GM18499 (cell line): Measurements from ENCODE around the gene SYT11.
"Not testable (repeated sequence)": the region's sequence is repeated elsewhere in the genome, so short reads cannot be mapped to it uniquely, and the experiment has no call there.

ENCODE experiments used
- ATAC-seq: cut with Tn5 transposase; IDR thresholded peaks from one replicate; pipeline ENCODE4 v1.9.1; 2021; ENCODE audit warnings: moderate number of reproducible peaks; ENCODE audit not compliant: insufficient read depth, unreplicated experiment

The SYT11 gene

DNA sequence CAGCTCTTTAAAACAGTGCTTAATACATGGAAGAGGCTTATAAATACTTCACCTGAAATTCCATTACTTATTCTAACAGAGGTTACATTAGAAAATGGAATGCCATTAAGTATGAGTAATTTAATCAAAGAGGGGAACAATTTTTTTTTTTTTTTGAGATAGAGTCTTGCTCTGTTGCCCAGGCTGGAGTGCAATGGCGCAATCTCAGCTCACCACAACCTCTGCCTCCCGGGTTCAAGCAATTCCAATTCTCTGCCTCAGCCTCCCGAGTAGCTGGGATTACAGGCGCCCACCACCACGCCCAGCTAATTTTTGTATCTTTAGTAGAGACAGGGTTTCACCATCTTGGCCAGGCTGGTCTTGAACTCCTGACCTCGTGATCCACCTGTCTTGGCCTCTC, 36.2 kb downstream of the SYT11 start:
- ATAC-seq = not testable (repeated sequence)

DNA sequence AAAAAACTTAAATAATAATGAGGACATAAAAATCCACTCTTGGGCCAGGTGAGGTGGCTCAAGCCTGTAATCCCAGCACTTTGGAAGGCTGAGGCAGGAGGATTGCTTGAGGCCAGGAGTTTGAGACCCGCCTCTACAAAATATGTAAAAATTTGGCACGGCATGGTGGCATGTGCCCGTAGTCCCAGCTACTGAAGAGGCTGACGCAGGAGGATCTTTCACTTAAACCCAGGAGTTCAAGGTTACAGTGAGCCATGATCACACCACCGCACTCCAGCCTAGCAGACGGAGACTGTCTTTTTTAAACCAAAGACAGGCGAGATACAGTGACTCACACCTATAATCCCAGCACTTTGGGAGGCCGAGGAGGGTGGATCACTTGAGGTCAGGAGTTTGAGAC, 37.1 kb downstream of the SYT11 start:
- ATAC-seq = not testable (repeated sequence)

DNA sequence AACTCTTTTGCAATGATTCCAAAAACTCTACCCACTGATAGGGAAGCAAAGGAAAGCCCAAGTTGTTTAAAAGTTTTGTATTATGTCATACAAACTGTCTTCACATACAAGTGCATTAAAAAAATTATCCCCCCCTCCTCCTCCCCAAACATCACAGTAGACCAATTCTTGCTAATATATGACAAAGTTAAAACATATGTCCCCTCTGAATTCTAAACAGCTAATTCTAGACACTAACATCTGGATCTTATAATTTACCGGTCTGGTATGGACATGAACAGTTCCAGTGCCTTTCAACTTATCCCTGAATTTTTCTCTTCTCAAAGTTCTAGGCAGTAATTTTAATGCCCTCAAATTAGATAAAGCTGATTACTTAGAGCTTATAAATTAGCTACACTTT, 38.4 kb downstream of the SYT11 start:
- ATAC-seq = no peak

DNA sequence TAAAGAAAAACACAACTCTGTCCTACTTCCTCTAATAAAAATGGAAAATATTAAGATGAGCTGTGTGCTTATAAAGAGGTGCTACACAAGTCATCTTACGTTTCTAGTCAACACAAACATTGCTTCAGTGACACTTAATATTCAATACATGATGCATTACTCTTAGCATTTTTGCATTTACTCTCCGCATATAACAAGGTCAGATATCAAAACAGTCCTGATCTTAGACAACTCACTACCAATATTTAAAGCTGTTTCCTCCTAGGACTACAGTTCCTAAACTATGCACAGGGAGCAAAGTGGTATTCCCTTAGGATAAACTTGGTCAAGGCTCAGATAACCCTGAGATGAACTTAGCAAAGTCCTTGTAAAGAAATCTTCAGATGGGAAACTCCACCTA, 39.5 kb downstream of the SYT11 start:
- no peak for ATAC-seq

DNA sequence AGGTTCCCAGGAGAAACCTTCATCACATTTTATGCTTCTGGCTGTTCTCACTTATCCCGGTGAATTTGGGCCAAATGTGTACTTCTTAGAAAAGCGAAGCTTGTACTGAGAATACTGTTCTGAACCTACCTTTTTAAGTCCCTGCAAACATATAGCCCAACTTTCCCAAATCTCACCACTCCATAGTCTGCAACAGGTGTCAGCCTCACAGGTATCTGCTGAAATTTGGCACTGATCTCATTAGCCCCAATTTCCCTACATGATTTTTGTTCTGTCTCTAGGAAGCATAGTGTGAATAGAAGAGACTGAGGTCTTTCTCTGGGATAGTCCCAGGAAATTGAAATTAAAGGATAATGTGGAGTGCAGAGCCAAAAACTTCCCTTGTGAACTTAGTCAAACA, 40.3 kb downstream of the SYT11 start:
- ATAC-seq = no peak

DNA sequence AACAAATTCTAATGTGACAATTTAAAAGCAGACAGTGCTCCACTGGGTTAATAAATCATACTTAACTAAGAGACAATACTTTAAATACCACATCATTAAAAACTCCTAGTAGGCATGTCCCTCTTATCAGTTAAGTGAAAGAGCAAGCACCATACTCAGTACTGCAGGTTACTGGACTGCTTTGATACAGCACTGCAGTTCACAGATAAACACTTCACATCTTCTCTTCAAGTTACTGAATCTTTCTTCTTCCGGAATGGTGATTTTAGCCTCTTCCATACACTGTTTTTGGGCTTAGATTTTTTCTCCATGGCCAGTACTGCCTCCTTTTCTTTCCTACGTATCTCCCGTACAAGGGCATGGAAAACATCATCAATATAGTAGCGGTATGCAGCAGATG, 40.8 kb downstream of the SYT11 start:
- no peak for ATAC-seq

DNA sequence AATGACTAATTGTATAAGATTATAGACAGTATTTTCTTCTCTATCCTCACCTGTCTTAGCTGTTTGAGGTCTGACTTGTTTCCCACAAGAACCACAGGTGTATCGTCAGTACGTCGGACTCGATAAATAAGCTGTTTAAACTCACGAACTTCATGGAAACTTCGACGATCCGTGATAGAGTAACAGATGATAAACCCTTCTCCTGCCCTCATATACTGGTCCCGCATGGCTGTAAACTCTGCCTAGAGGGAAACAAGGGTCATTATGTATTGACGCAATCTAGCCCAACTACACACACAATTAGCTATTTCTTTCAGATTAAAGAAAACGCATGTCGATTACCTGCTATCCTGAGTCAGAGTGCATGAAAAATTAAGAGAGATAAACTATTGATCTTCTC, 44.9 kb downstream of the SYT11 start:
- ATAC-seq = no peak

DNA sequence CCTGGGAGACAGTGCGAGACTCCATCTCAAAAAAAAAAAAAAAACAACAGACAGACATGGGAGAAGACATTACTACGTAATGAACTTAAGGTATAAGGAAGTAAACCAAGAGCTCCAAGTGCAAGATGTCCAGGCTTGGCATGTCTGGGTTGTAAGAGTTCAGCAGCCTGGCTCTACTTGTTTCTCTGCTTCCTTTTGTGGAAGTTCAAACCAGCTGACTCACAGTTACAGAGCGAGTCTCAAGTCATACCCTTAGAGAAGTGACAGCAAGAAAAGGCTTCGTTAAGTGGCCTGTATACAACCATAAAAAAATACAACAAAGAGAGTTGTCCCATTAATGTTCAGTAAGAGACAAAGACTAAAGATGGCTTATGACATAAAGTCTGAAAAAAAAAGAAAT, 50.5 kb downstream of the SYT11 start:
- ATAC-seq = no peak

DNA sequence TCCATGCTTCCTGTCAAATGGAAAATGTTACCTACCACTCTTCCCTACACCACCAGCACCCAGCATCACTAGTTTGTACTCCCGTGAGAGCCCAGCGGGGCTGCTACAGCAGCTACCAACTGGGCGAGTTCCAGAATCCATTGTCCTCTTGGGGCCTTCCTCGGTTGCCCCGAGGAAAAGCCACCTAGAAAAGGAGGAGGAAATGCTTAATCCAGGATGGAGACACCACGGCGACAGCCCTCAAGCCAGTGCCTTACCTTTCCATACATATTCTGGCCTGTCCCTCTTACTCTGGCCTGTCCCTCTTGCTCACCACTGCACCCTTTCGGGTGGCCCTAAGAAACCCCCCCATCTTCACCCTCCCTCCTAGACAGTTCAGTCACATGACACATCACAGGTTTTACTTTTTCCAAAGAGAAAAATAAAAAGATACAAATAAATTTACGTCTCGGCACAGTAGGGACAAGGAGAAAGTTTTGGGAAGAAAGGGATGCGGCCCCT, 51.3 kb downstream of the SYT11 start:
- no peak for ATAC-seq

DNA sequence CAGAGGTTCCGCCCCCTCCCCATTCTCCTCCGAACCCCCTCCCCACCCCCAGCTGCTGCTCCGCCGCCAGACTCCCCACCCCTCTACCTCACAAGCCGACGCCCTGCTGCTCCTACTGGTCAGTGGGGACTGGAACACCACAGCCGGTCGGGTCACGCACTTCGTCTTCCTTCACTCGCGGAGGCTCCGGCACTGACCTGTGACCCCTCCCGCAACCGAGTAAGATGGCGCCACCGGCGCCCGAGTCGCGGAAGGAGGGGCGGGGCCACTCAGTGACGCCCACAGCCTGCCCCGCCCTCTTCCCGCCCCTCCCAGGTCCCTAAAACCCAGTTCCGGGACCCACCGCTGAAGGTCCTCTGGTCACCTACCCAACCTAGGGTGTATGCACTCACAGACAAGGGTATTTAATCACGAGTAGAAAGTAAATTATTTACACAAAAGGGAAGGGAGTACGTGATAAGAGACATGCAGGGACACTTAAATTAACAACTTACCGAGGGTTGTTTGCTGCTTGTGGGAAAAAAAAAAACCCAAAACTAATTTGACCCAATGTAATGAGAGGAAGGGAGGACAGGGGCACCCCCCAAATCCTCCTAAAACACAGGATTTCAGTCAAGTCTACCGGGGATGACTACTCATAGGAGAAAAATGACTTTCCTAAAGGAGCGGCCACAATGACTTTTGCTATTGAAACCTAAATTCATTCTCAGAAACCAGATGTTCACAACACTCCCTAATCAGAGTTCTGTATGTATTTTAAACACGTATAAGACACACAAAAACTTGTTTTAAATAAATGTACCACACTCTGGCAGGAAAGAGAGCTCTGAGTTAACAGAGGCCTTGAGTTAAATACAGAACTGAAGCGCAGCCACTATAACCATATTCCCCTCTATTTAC, 52.0 kb downstream of the SYT11 start, which contains the start of gene RIT1:
Gene RIT1 (minus strand): TSS at position 194 of the 900 bp plus-strand sequence. CDS start 588 bp downstream, outside the sequence.
- ATAC-seq = no peak

DNA sequence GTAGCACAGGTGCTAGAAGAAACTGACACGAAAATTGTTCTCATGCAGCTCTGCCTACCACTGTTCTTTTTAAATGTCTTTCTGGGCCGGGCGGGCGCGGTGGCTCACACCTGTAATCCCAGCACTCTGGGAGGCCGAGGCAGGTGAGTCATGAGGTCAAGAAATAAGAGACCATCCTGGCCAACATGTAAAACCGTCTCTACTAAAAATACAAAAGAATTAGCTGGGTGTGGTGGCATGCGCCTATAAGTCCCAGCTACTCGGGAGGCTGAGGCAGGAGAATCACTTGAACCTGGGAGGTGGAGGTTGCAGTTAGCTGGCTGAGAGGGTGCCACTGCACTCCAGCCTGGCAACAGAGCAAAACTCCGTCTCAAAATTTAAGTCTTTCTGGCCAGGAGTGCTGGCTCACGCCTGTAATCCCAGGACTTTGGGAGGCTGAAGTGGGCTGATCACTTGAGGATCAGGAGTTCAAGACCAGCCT, 52.7 kb downstream of the SYT11 start:
- ATAC-seq = no peak

DNA sequence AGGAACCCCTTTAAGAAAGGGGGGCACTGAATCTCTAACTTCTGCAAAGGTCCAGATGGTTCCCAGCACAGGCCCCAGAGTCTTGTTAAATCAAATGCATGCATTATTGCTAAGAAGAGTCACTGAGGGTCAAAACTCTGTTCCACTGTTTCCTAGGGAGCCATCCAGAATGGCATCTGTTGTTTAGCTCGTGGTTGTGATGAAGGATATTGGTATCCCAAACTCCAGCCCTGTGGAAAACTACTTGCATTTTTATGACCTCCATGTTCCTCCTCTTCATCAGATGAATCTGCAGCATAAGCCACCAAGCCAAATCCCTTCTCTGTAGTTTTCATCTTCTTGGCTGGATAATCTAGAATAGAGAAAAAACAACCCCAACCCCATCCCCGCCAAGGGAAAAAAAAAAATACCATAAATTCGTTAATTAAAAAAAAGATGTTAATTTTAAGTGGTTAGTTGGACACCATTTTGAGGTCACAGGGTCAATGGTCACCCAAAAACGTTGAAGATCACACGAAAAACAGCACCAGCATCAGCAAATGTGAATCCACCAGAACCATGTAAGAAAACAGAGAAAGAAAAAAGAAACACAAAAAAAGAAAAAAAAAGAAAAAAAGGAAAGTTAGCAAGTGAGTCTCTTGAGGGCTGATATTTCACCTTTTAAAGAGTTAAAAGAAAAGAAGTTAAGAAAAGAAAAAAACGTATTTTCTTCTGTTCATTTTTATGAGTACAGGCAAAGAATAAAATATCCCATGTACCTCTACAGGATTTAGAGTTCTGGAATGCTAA, 54.8 kb downstream of the SYT11 start:
- no peak for ATAC-seq

DNA sequence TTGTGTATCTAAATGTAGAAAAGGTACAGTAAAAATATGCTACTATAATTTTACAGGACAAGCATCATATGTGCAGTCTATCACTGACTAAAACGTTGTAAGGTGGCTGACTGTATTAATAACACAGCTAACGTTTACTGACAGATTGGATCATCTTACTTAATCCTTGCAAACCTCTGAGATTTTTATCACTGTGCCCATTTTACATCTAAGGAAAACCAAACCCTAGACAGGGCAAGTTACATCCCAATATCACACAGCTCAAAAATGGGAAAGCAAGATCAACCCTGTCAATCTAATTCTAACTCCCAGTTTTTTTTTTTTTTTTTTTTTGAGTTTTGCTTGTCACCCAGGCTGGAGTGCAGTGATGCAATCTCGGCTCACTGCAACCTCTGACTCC, 59.3 kb downstream of the SYT11 start:
- ATAC-seq = no peak

DNA sequence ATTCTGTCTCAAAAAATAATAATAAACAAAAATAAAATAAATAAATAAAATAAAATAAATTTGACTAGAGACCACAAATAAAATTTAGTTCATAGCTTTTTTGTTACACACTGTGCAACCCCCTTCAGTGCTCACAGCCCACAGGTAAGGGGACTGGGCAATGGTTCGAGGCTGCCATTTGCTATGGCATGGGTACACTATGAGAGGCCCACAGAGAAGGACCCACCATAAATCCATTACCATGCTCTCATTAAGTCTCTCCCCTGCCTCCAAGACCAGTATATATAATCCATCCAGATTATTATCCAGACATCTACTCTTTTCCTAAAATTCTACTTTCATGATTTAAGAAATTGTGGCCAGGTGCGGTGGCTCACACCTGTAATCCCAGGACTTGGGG, 60.4 kb downstream of the SYT11 start:
- ATAC-seq = no peak

DNA sequence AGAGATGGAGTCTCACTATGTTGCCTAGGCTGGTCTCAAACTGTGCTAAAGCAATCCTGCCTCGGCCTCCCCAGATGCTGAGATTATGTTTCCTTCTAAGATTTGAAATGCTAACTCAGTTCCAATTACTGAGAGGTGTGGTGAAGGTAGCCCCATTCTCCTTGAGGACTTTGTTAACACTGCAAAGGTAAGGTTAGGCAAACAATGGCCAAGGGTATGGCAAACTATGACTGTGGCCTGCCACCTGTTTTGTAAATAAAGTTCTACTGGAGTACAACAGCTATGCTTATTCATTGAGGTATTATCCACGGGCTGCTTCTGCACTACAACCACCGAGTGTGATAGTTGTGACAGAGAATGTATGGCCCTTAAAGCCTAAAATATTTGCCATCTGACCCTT, 61.4 kb downstream of the SYT11 start:
- ATAC-seq = no peak

DNA sequence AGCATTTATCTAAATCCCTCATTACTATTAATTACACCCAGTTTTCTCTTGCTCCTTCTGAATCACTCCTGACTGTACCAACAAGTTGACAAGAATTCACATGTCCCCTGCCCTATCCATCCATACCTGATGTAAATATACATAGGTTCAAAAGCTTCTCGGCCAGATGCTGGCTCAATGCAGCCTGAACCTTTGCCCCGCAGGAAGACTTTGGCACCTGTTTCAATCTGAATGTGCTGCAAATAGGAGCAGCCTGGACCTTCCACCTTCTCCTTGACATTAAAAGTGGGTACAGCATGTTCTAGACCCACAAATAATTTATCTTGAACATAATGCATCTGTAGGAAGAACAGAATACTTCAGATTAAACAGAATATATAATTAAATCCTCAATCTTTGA, 66.1 kb downstream of the SYT11 start:
- no peak for ATAC-seq

DNA sequence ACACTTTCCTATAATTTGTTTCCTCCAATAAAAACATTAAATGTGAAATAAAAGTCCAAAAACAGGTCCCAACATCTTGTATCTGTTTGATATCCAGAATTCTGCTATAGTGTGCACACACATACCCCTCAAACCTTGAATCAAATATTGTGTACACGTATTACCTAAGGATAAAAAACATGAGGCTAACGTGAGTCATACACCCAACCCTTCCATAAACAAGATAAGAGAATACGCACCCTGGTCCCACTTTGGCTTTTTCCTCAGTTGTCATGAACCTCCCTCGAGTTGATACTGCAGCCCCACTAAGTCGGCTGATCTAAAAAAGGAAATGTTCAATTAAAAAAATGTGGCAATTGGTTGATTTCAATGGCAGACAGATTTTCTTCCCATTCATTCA, 69.7 kb downstream of the SYT11 start:
- ATAC-seq = no peak

DNA sequence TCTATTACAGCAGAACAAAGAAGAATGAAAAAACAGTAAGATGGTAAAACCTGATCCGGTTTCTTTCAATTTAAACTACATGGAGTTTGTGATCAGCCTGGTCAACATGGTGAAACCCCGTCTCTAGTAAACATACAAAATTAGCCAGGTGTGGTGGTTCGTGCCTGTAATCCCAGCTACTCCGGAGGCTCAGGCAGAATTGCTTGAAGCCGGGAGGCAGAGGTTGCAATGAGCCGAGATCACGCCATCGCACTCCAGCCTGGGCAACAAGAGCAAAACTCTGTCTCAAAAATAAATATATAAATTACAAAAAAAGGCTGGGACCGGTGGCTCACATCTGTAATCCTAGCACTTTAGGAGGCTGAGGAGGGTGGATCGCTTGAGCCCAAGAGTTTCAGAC, 71.4 kb downstream of the SYT11 start:
- ATAC-seq = not testable (repeated sequence)

DNA sequence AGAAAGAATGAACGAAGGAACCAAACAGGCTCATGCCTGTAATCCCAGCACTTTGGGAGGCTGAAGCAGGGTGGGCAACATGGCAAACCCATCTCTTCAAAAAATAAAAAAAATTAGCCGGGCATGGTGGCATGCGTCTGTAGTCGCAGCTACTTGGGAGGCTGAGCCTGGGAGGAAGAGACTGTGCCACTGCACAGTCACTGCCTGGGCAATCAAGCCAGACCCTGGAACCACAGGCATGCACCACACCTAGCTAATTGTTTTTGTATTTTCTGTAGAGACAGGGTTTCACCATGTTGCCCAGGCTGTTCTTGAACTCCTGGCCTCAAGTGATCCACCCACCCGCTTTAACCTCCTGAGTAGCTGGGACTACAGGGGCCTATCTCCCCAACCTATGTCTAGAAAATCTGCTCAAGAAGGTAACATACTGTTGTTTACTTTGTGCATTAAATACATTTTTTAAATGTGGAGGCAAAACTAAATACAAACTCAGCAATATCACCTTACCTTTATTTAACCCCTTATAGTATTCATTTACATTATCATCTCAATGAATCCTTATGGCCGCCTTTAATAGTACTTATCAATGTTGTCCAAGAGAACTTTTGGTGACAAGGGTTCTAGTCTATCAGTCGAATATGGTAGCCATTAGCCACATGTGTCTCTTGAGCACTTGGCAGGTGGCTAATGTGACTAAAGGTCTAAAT, 72.1 kb downstream of the SYT11 start:
- no peak for ATAC-seq

DNA sequence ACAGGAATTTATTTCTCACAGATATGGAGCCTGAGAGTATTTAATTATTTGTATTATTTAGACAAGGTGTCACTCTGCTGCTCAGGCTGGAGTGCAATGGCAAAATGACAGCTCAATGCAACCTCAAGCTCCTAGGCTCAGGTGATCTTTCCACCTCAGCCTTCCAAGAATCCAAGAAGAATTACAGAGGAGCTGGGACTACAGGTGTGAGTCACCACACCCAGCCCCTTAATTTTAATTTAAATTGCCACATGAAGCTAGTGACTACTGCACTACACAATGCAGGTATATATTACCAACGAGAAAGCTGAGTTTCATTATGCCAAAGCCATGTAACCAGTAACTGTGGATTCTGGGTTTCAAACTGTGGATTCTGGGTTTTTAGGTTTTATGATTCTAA, 72.7 kb downstream of the SYT11 start:
- ATAC-seq = no peak

DNA sequence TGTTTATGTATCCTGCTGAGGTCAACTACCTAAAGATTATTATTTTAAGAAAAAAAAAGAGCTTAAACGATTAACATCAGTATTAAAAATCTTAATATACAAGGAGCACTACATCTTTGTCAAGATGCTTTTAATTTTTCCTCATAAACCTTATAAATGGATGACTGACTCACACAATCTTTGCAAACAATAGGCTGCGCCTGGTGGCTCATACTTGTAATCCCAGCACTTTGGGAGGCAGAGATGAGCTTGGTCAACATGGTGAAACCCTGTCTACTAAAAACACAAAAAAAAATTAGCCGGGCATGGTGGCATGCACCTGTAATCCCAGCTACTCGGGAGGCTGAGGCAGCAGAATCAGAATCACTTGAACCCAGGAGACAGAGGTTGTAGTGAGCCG, 73.1 kb downstream of the SYT11 start:
- ATAC-seq = no peak
